ENCODE results near the gene FBXL3. TPM values are rescaled to one million over a fixed set of nuclear protein-coding genes. Genes with fewer than 3 reads are reported as not detected.

The FBXL3 gene
- total and polyA plus RNA-seq, 4 donors: 10.2 to 60.4 (median 28.1) TPM

DNA sequence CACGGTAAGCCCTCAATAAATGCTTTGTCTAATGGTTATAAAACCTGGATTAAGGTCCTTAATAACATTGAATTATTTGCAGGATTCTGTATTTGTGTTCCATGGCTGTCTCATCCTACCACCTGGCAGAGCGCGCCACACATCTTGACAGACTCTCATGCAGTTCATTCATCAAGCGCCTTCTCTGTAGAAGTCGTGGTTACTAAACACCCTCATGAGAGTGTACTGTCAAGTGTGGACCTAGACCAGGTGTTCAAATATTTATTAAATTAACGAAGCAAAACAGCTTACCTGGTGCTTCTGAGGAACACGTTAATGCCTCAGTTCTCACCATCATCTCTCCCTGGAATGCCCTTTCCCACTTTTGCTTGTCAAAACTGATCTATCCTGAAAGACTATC is 13.1 kb upstream of the FBXL3 start:
- H3K36me3 ChIP-seq (ENCODE audit: control insufficient read depth in 4 of 4, insufficient read depth in 3 of 4, low read depth in 1 of 4, low read length in 3 of 4): peaks cover 0 to 4% (median 3%) of the 10 kb centered on the region in 4 donors
- WGBS: 90% methylated on average over 7 of the region's 7 CpGs

GRCh38 chr13:77038907-77039480 is 12.0 kb upstream of the FBXL3 start:
- WGBS: 65% methylated on average over 5 of the region's 5 CpGs
- H3K27me3 ChIP-seq (ENCODE audit: control insufficient read depth in 4 of 4, insufficient read depth in 4 of 4, low read length in 3 of 4): no peaks in the 10 kb centered on the region
- TF ChIP-seq YY1 (IDR thresholded peaks at IDR 0.05) (no peak), MAX (IDR thresholded peaks at IDR 0.05) (no peak)
- no peak for DNase-seq (ENCODE audit: low spot score)
- no peak overlapping the region for H3K9ac ChIP-seq (ENCODE audit: low read depth in 1 of 2, low read length in 2 of 2)
- H3K36me3 ChIP-seq (ENCODE audit: control insufficient read depth in 4 of 4, insufficient read depth in 3 of 4, low read depth in 1 of 4, low read length in 3 of 4): peaks cover 0 to under 1% (median 0%) of the 10 kb centered on the region in 4 donors
- H3K4me3 ChIP-seq (ENCODE audit: low read depth in 1 of 3, low read length in 3 of 3): no peak overlapping the region
- no peaks in the 10 kb centered on the region for H3K9me3 ChIP-seq (ENCODE audit: control insufficient read depth in 4 of 4, low read length in 3 of 4)
- no peak overlapping the region for H3K27ac ChIP-seq (ENCODE audit: low read depth in 1 of 2, low read length in 2 of 2)
- no peaks in the 10 kb centered on the region for H3K4me1 ChIP-seq (ENCODE audit: control insufficient read depth in 4 of 4, insufficient read depth in 4 of 4, low read length in 3 of 4)

More for the DNA sequence above, 13.1 kb upstream of the FBXL3 start:
- Histone ChIP-seq H3K9ac (ENCODE audit: low read depth in 1 of 2, low read length in 2 of 2) (no peak overlapping the region), H3K27me3 (ENCODE audit: control insufficient read depth in 4 of 4, insufficient read depth in 4 of 4, low read length in 3 of 4) (no peaks in the 10 kb centered on the region), H3K27ac (ENCODE audit: low read depth in 1 of 2, low read length in 2 of 2) (no peak overlapping the region), H3K4me1 (ENCODE audit: control insufficient read depth in 4 of 4, insufficient read depth in 4 of 4, low read length in 3 of 4) (no peaks in the 10 kb centered on the region), H3K4me3 (ENCODE audit: low read depth in 1 of 3, low read length in 3 of 3) (no peak overlapping the region), H3K9me3 (ENCODE audit: control insufficient read depth in 4 of 4, low read length in 3 of 4) (no peaks in the 10 kb centered on the region)
- no peak for DNase-seq (ENCODE audit: low spot score)
- TF ChIP-seq RXRA (IDR thresholded peaks at IDR 0.05) (no peak), REST (IDR thresholded peaks at IDR 0.05) (no peak), RAD21 (IDR thresholded peaks at IDR 0.05) (no peak), GABPA (IDR thresholded peaks at IDR 0.05 in 1 of 2, conservative IDR thresholded peaks at IDR 0.05 in 1 of 2) (no peak), SP1 (IDR thresholded peaks at IDR 0.05) (no peak), TAF1 (conservative IDR thresholded peaks at IDR 0.05) (no peak), YY1 (IDR thresholded peaks at IDR 0.05) (no peak), HNF4G (IDR thresholded peaks at IDR 0.05) (no peak), MAX (IDR thresholded peaks at IDR 0.05) (no peak), HNF4A (conservative IDR thresholded peaks at IDR 0.05) (no peak), JUND (IDR thresholded peaks at IDR 0.05) (no peak), FOXA1 (IDR thresholded peaks at IDR 0.05) (no peak), FOXA2 (IDR thresholded peaks at IDR 0.05) (no peak), NR2F2 (IDR thresholded peaks at IDR 0.05) (no peak)
- TF ChIP-seq, protein P1, sequence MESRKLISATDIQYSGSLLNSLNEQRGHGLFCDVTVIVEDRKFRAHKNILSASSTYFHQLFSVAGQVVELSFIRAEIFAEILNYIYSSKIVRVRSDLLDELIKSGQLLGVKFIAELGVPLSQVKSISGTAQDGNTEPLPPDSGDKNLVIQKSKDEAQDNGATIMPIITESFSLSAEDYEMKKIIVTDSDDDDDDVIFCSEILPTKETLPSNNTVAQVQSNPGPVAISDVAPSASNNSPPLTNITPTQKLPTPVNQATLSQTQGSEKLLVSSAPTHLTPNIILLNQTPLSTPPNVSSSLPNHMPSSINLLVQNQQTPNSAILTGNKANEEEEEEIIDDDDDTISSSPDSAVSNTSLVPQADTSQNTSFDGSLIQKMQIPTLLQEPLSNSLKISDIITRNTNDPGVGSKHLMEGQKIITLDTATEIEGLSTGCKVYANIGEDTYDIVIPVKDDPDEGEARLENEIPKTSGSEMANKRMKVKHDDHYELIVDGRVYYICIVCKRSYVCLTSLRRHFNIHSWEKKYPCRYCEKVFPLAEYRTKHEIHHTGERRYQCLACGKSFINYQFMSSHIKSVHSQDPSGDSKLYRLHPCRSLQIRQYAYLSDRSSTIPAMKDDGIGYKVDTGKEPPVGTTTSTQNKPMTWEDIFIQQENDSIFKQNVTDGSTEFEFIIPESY (IDR thresholded peaks at IDR 0.05): no peak
- TF ChIP-seq, protein P2, sequence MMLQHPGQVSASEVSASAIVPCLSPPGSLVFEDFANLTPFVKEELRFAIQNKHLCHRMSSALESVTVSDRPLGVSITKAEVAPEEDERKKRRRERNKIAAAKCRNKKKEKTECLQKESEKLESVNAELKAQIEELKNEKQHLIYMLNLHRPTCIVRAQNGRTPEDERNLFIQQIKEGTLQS (IDR thresholded peaks at IDR 0.05): no peak

Measured in liver (tissue), 9 donors.